ENCODE measurements around the gene MICU2. TPM values are rescaled to one million over a fixed set of nuclear protein-coding genes. Genes with fewer than 3 reads are reported as not detected.

MICU2 gene
- total and polyA plus RNA-seq, 12 donors = 46.7 to 65.5 (median 59.5) TPM

DNA sequence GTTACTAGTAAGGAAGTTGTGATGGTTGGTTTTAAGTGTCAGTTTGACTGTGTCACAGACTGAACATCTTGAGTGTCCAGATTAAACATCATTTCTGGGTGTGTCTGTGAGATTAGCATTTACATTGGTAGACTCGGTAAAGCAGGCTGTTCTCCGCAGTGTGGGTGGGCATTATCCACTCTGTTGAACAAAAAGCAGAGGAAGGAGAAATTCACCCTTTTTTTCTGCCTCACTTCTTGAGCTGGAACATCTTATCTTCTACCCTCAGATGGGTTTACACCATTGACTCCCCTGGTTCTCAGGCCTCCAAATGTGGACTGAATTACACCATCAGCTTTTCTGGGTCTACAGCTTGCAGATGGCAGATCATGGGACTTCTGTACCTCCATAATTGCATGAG lies 81.1 kb downstream of the MICU2 start:
- WGBS, 2 donors = 85 to 91% methylated on average over 2 of the region's 2 CpGs
- no peaks in the 10 kb centered on the region for H3K9me3 ChIP-seq
- H3K27me3 ChIP-seq = no peaks in the 10 kb centered on the region
- intact Hi-C loops (cut with DNase I) = no loop called here
- ATAC-seq (no peak), DNase-seq (no peak)
- H3K4me1 ChIP-seq = no peaks in the 10 kb centered on the region
- peaks cover 0 to 68% (median 16%) of the 10 kb centered on the region in 9 donors for H3K36me3 ChIP-seq
- TF ChIP-seq, protein P1, sequence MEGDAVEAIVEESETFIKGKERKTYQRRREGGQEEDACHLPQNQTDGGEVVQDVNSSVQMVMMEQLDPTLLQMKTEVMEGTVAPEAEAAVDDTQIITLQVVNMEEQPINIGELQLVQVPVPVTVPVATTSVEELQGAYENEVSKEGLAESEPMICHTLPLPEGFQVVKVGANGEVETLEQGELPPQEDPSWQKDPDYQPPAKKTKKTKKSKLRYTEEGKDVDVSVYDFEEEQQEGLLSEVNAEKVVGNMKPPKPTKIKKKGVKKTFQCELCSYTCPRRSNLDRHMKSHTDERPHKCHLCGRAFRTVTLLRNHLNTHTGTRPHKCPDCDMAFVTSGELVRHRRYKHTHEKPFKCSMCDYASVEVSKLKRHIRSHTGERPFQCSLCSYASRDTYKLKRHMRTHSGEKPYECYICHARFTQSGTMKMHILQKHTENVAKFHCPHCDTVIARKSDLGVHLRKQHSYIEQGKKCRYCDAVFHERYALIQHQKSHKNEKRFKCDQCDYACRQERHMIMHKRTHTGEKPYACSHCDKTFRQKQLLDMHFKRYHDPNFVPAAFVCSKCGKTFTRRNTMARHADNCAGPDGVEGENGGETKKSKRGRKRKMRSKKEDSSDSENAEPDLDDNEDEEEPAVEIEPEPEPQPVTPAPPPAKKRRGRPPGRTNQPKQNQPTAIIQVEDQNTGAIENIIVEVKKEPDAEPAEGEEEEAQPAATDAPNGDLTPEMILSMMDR (IDR thresholded peaks at IDR 0.05) = no peak
- H3K4me3 ChIP-seq = no peak overlapping the region
- no peak overlapping the region for H3K27ac ChIP-seq

DNA sequence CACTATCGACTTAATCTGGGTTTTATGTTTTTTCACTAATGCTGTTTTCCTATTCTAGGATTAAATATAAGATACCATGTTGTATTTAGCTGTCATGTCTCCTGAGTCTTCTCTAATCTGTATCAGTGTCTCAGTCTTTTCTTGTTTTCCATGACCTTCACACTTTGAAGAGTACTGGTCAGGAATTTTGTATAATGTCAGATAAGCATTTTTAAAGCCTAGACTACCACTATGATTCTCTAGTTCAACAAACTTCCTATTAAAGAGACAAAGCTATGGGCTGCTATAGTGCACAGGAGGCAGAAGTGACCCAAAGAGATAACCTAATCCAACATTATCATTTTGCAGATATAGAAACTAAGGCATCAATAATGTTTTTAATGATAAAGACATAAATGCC lies 81.8 kb downstream of the MICU2 start:
- whole genome bisulfite sequencing, 2 donors = 94% methylated on average over 1 of the region's 1 CpG
- no peak overlapping the region for H3K27ac ChIP-seq
- no peaks in the 10 kb centered on the region for H3K27me3 ChIP-seq
- intact Hi-C loops (cut with DNase I) = no loop called here
- no peaks in the 10 kb centered on the region for H3K9me3 ChIP-seq
- peaks cover 0 to 65% (median 16%) of the 10 kb centered on the region in 9 donors for H3K36me3 ChIP-seq
- TF ChIP-seq, protein P1 (IDR thresholded peaks at IDR 0.05) = no peak
- H3K4me1 ChIP-seq = no peaks in the 10 kb centered on the region
- DNase-seq = no peak
- no peak overlapping the region for H3K4me3 ChIP-seq
- no peak for ATAC-seq

DNA sequence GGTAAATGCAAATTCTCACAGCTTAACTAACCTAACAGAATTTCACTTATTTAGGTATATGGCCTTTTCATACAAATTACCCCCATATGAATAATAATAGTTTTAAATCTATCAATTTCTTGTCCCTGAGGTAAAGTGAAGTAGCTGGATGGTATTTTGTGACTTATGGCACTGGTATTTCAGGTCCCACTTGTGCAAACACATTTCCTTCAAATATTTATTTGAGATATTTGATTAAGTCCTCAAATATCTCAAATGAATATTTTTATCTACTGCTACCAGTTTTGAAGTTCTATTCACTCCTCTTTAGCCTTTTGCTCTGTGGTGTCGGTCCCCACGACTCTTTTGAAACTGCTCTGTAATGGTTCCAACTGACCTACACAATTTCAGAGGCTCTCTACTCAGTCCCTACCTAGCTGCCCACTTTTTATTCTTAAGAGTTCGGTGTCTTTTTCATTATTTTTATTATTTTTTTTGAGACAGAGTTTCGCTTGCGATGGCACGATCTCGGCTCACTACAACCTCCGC lies 85.3 kb downstream of the MICU2 start:
- no peak overlapping the region for H3K4me3 ChIP-seq
- H3K36me3 ChIP-seq = peaks cover 0 to 77% (median 16%) of the 10 kb centered on the region in 9 donors
- TF ChIP-seq, protein P1 (IDR thresholded peaks at IDR 0.05) = no peak
- no peaks in the 10 kb centered on the region for H3K4me1 ChIP-seq
- H3K27ac ChIP-seq = no peak overlapping the region
- DNase-seq = no peak
- H3K27me3 ChIP-seq = no peaks in the 10 kb centered on the region
- ATAC-seq = no peak
- intact Hi-C loops (cut with DNase I) = no loop called here
- 98% methylated on average over 8 of the region's 8 CpGs for WGBS, 2 donors
- no peaks in the 10 kb centered on the region for H3K9me3 ChIP-seq

DNA sequence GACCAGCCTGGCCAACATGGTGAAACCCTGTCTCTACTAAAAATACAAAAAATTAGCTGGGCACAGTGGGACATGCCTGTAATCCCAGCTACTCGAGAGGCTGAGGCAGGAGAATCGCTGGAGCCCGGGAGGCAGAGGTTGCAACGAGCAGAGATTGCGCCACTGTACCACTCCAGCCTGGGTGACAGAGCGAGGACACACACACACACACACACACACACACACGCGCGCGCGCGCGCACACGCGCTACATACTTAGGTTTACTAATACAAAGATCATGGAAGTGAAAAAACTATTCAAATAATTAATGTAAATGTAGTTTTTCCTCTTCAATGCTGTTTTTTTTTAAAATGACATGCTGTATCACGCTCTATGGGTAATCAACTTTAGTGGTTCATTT lies 86.4 kb downstream of the MICU2 start:
- H3K27ac ChIP-seq = no peak overlapping the region
- no peaks in the 10 kb centered on the region for H3K9me3 ChIP-seq
- no peak overlapping the region for H3K4me3 ChIP-seq
- no peaks in the 10 kb centered on the region for H3K27me3 ChIP-seq
- WGBS, 2 donors = 88 to 93% methylated on average over 16 of the region's 16 CpGs
- ATAC-seq (no peak), DNase-seq (no peak)
- H3K36me3 ChIP-seq = peaks cover 0 to 82% (median 16%) of the 10 kb centered on the region in 9 donors
- intact Hi-C loops (cut with DNase I) = no loop called here
- TF ChIP-seq, protein P1 (IDR thresholded peaks at IDR 0.05) = no peak
- no peaks in the 10 kb centered on the region for H3K4me1 ChIP-seq

All from heart right ventricle (tissue), 16 donors.